WERI-Rb-1 (cell line): Measurements from ENCODE around the gene ZBTB18.

ENCODE experiments used
- DNase-seq: peaks from one replicate; pipeline ENCODE4 v3.0.0-alpha.2; 2020
- H3K27ac ChIP-seq: fragments of 250-450 bp; sonication (Bioruptor Pico); 2 replicates; pipeline ENCODE4 v1.5.1; 2020; ENCODE audit warnings: mild to moderate bottlenecking, moderate library complexity
- H3K27me3 ChIP-seq: fragments of 250-450 bp; sonication (Bioruptor Pico); 2 replicates; pipeline ENCODE4 v1.5.1; 2021; ENCODE audit warnings: mild to moderate bottlenecking, low read depth, moderate library complexity; ENCODE audit not compliant: insufficient read depth, severe bottlenecking
- H3K36me3 ChIP-seq: fragments of 250-450 bp; sonication (Bioruptor Pico); 2 replicates; pipeline ENCODE4 v1.5.1; 2020; ENCODE audit warnings: mild to moderate bottlenecking, moderate library complexity
- H3K4me3 ChIP-seq: 2 replicates; pipeline ENCODE4 v1.5.1; 2011; ENCODE audit warnings: low read depth, mild to moderate bottlenecking, control low read depth, low read length
- H3K9me3 ChIP-seq: fragments of 250-450 bp; sonication (Bioruptor Pico); 2 replicates; pipeline ENCODE4 v1.5.1; 2021; ENCODE audit warnings: mild to moderate bottlenecking, moderate library complexity; ENCODE audit not compliant: severe bottlenecking
- TF ChIP-seq, protein P1 (sequence below): IDR thresholded peaks from 2 replicates; pipeline ENCODE4 v1.5.1; 2011; ENCODE audit warnings: low read depth, mild to moderate bottlenecking, control low read depth, inconsistent platforms, low read length

Gene ZBTB18

DNA sequence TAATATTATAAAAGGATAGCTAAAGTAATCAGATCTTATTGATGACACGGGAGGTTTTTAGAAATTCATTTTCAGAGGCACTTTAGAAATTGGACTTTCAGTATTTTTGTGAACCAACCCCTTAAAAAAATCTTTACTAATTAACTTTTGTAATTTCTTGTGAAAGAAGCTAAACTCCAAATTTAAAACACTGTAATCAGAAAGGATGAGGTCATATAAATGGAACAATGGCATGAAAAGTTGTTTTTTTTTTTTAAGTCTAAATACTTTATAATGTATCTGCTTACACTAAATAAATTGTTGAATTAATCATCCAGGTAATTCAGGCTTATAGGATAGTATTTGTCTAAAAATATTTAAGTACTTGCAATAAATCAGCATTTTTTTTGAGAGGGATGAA, 9.0 kb downstream of the ZBTB18 start:
- peaks cover 26% of the 10 kb centered on the region for H3K36me3 ChIP-seq
- no peak for DNase-seq
- no peak overlapping the region for H3K4me3 ChIP-seq
- H3K27ac ChIP-seq: no peak overlapping the region
- TF ChIP-seq, protein P1, sequence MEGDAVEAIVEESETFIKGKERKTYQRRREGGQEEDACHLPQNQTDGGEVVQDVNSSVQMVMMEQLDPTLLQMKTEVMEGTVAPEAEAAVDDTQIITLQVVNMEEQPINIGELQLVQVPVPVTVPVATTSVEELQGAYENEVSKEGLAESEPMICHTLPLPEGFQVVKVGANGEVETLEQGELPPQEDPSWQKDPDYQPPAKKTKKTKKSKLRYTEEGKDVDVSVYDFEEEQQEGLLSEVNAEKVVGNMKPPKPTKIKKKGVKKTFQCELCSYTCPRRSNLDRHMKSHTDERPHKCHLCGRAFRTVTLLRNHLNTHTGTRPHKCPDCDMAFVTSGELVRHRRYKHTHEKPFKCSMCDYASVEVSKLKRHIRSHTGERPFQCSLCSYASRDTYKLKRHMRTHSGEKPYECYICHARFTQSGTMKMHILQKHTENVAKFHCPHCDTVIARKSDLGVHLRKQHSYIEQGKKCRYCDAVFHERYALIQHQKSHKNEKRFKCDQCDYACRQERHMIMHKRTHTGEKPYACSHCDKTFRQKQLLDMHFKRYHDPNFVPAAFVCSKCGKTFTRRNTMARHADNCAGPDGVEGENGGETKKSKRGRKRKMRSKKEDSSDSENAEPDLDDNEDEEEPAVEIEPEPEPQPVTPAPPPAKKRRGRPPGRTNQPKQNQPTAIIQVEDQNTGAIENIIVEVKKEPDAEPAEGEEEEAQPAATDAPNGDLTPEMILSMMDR: no peak
- H3K9me3 ChIP-seq: no peaks in the 10 kb centered on the region
- no peaks in the 10 kb centered on the region for H3K27me3 ChIP-seq

DNA sequence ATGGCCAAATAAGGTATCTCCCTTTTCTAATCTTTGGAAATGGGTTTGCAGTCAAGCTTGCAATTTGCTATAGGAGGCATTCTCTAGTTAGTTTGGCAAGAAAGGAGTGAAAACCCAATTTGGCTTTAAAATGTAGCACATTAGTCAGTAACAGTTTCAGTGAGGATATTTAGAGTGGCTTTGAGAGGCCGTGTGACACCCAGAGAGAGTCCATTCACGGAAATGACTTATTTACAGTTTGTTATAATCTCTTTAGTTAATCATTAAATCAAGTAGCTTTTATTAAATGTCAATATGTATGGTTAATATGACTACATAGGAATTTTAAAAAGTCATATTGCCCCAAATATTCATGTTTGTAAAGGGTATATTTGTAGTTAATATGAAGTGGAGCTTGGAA, 9.6 kb downstream of the ZBTB18 start:
- peaks cover 21% of the 10 kb centered on the region for H3K36me3 ChIP-seq
- H3K27me3 ChIP-seq: no peaks in the 10 kb centered on the region
- TF ChIP-seq, protein P1: no peak
- H3K4me3 ChIP-seq: no peak overlapping the region
- DNase-seq: no peak
- no peak overlapping the region for H3K27ac ChIP-seq
- H3K9me3 ChIP-seq: no peaks in the 10 kb centered on the region

DNA sequence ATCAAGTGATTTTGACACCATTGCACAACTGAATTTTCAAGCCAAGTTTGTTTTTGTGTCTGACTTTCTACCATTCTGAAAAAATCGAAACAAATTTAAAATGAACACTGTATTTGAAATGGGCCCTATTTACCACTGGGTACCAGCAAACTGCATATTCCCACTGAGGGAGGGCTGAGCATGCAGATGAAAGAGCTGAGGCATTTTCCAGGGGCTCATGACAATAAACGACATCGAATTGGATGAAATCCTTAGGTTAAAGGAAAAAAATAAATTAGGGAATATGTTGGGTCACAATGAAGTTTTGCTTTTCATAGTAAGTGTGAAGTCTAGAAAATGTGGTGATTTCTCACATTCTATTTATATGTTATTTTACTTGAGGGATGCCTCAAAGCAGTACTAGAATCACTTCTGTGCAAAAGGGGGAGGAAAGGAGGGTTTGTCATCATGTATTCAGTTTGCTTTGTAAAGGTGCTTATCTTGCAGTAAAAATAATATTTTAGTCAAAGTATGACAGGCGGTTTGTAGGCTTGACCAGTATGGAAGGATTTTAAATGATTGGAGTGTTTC, 11.2 kb downstream of the ZBTB18 start:
- Histone ChIP-seq H3K36me3 (peaks cover 8% of the 10 kb centered on the region), H3K9me3 (no peaks in the 10 kb centered on the region), H3K27me3 (no peaks in the 10 kb centered on the region), H3K27ac (no peak overlapping the region), H3K4me3 (no peak overlapping the region)
- DNase-seq: no peak
- TF ChIP-seq, protein P1: no peak

DNA sequence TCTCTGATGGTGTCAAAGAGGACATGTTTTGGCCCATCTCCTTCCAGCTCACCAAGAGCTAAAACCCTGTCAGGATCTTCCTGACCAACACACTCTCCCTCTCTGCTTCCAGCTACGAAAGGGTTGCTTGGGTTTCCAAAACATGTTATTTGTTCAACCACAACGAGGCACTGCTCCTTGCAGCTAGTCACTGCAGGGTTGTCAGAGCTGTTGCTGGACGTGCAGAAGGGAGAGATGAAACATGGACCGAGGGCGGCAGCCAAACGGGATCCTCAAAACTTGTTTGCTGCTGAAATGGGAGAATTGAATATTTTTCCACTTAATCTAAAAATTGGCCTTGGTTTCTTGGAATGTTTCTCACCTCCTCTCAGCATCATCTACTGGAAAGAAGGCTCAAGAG, 12.4 kb downstream of the ZBTB18 start:
- Histone ChIP-seq H3K36me3 (no peaks in the 10 kb centered on the region), H3K9me3 (no peaks in the 10 kb centered on the region), H3K4me3 (no peak overlapping the region), H3K27ac (no peak overlapping the region), H3K27me3 (no peaks in the 10 kb centered on the region)
- TF ChIP-seq, protein P1: no peak
- no peak for DNase-seq

DNA sequence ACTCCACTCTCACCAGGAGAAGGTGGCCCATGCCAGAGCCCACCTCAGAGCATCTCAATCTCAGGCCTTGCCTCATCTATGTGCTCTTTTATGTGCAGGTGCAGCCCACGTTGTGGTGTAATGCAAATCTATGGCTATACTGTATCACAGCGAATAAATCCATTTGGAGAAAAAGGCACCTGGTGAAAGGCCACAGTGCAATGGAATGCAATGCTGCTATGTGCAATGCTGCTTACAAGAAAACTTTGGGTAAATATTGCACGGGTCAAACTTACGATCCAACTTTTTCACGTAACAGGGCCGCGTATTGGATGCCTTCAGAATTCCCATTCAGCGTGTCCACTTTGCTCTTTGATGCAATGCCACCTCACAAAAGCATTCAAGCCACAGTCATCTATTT, 13.5 kb downstream of the ZBTB18 start:
- TF ChIP-seq, protein P1: no peak
- H3K27me3 ChIP-seq: no peaks in the 10 kb centered on the region
- peaks cover 4% of the 10 kb centered on the region for H3K9me3 ChIP-seq

More for the DNA sequence above, 13.5 kb downstream of the ZBTB18 start:
- H3K27ac ChIP-seq: no peak overlapping the region
- H3K4me3 ChIP-seq: no peak overlapping the region
- H3K36me3 ChIP-seq: no peaks in the 10 kb centered on the region
- no peak for DNase-seq
